Forelimb muscle (tissue), 1 donor: ENCODE data around the gene CBR3. TPM values are rescaled to one million over a fixed set of nuclear protein-coding genes. Genes with fewer than 3 reads are reported as not detected.

Experiments used
- DNase-seq: peaks from one replicate; pipeline ENCODE4 v3.0.0-alpha.2; 2013; ENCODE audit warnings: low read depth
- polyA plus RNA-seq: library from polyadenylated mRNA; unstranded; fragments of 120-200 nt; gene quantifications from one replicate; pipeline ENCODE4 v1.2.1, GENCODE V29; 2013; ENCODE audit not compliant: insufficient read length

The CBR3 gene
- polyA plus RNA-seq, 1 donor = 3.2 TPM

GRCh38 chr21:36183144-36183795 is 48.4 kb downstream of the CBR3 start:
- DNase-seq = no peak

- DNase-seq = no peak
Measured at GRCh38 chr21:36184545-36184944, 49.7 kb downstream of the CBR3 start.

GRCh38 chr21:36185523-36185922 is 50.6 kb downstream of the CBR3 start:
- DNase-seq = no peak

- DNase-seq = no peak
Measured at GRCh38 chr21:36186081-36186480, 51.2 kb downstream of the CBR3 start.

GRCh38 chr21:36186506-36187399 is 51.9 kb downstream of the CBR3 start:
- no peak for DNase-seq

- no peak for DNase-seq
Measured at GRCh38 chr21:36188081-36188681, 53.3 kb downstream of the CBR3 start.

- no peak for DNase-seq
Measured at GRCh38 chr21:36188937-36189336, 54.1 kb downstream of the CBR3 start.

- DNase-seq = no peak
Measured at GRCh38 chr21:36190736-36191135, 55.9 kb downstream of the CBR3 start.

- no peak for DNase-seq
Measured at GRCh38 chr21:36193200-36193599, 58.3 kb downstream of the CBR3 start.

- DNase-seq = no peak
Measured at GRCh38 chr21:36194024-36194423, 59.1 kb downstream of the CBR3 start.

- no peak for DNase-seq
Measured at GRCh38 chr21:36195613-36196012, 60.7 kb downstream of the CBR3 start.

Other genes with a start within 250 kb of the CBR3 start
- 15.8 TPM for gene SETD4, start 74.6 kb upstream of the CBR3 start, polyA plus RNA-seq
- gene CBR1, start 65.1 kb upstream of the CBR3 start, polyA plus RNA-seq = 20.8 TPM
- 6.7 TPM for gene DOP1B, start 21.7 kb downstream of the CBR3 start, polyA plus RNA-seq
- 49.1 TPM for gene MORC3, start 185.1 kb downstream of the CBR3 start, polyA plus RNA-seq